NCI-H1417 treated with DMSO at 0.1 percent for 48 hours (cell line): ENCODE data around the gene PRRX2.

Experiments used
- DNase-seq: peaks from one replicate; lab custom pipeline; 2025; lab: John Stamatoyannopoulos, UW

Gene PRRX2

GRCh38 chr9:129709438-129710168 is 44.2 kb downstream of the PRRX2 start:
- DNase-seq, result no peak

GRCh38 chr9:129710169-129710453 is 44.7 kb downstream of the PRRX2 start:
- no peak for DNase-seq

- DNase-seq, result no peak
Measured at GRCh38 chr9:129712634-129713401, 47.4 kb downstream of the PRRX2 start.

GRCh38 chr9:129713402-129713679 is 47.9 kb downstream of the PRRX2 start:
- DNase-seq, result no peak

- no peak for DNase-seq
Measured at GRCh38 chr9:129714511-129715061, 49.1 kb downstream of the PRRX2 start.

GRCh38 chr9:129716091-129716490 is 50.6 kb downstream of the PRRX2 start:
- no peak for DNase-seq

- no peak for DNase-seq
Measured at GRCh38 chr9:129717991-129718390, 52.5 kb downstream of the PRRX2 start.

GRCh38 chr9:129718647-129719046 is 53.2 kb downstream of the PRRX2 start:
- no peak for DNase-seq

GRCh38 chr9:129719135-129719534 is 53.7 kb downstream of the PRRX2 start:
- DNase-seq, result no peak

GRCh38 chr9:129720181-129720864 is 54.9 kb downstream of the PRRX2 start:
- no peak for DNase-seq

- DNase-seq, result no peak
Measured at GRCh38 chr9:129720865-129721545, 55.6 kb downstream of the PRRX2 start.

GRCh38 chr9:129722913-129723312 is 57.5 kb downstream of the PRRX2 start:
- DNase-seq, result no peak

- DNase-seq, result no peak
Measured at GRCh38 chr9:129724456-129725190, 59.2 kb downstream of the PRRX2 start.

GRCh38 chr9:129725795-129726251 is 60.4 kb downstream of the PRRX2 start:
- DNase-seq, result no peak

GRCh38 chr9:129726322-129727160 is 61.1 kb downstream of the PRRX2 start:
- DNase-seq, result no peak

GRCh38 chr9:129728744-129729143 is 63.3 kb downstream of the PRRX2 start:
- DNase-seq, result no peak

- DNase-seq, result no peak
Measured at GRCh38 chr9:129731477-129732085, 66.1 kb downstream of the PRRX2 start.

GRCh38 chr9:129732100-129732499 is 66.7 kb downstream of the PRRX2 start:
- no peak for DNase-seq

GRCh38 chr9:129732946-129733631 is 67.6 kb downstream of the PRRX2 start:
- no peak for DNase-seq

GRCh38 chr9:129733632-129733953 is 68.1 kb downstream of the PRRX2 start:
- DNase-seq, result no peak
